SK-N-SH (cell line): Measurements from ENCODE around the gene CYFIP1. TPM values are rescaled to one million over a fixed set of nuclear protein-coding genes. Genes with fewer than 3 reads are reported as not detected.

Source experiments
- CTCF ChIA-PET: fragments of 300-600, 350-600 bp; formaldehyde crosslinking; extraction: SDS; loops from one replicate; lab custom pipeline; 2021; lab: Yijun Ruan, JAX
- POLR2A ChIA-PET: fragments of 350-600 bp; sonication (Branson Sonifier 250); formaldehyde crosslinking; extraction: SDS; loops from one replicate; lab custom pipeline; 2020; ENCODE audit warnings: antibody characterized with exemption, inconsistent platforms; lab: Yijun Ruan, JAX
- DNase-seq: peaks from one replicate; pipeline ENCODE4 v3.0.0; 2012
- H2AFZ ChIP-seq: fragments of 200-600 bp; sonication (generic); 2 replicates; pipeline ENCODE4 v1.8.1; 2016; ENCODE audit warnings: antibody characterized with exemption, mild to moderate bottlenecking, low read depth
- H3F3A ChIP-seq: fragments of 200-600 bp; sonication (generic); replicated peaks from 2 replicates; pipeline ENCODE3; 2016; ENCODE audit warnings: antibody characterized with exemption, mild to moderate bottlenecking; ENCODE audit not compliant: insufficient read depth
- H3K27ac ChIP-seq, 2 experiments: fragments of 200-500 bp in 1 of 2; fragments of 200-600 bp in 1 of 2; sonication (Bioruptor generic) in 1 of 2; sonication (generic), shearing (Covaris generic) in 1 of 2; 2 replicates each; pipeline versions ENCODE4 v1.5.1 to v1.6.1; 2014 to 2016; ENCODE audit warnings: low read depth in 2 of 2, inconsistent platforms in 1 of 2, low read length in 1 of 2, mild to moderate bottlenecking in 1 of 2, mixed read lengths in 1 of 2
- H3K27me3 ChIP-seq: fragments of 200-600 bp; sonication (generic), shearing (Covaris generic); 2 replicates; pipeline ENCODE4 v1.6.1; 2016; ENCODE audit warnings: mixed run types; ENCODE audit not compliant: insufficient read depth
- H3K36me3 ChIP-seq, 2 experiments: fragments of 200-500 bp in 1 of 2; fragments of 200-600 bp in 1 of 2; sonication (Bioruptor generic) in 1 of 2; sonication (generic) in 1 of 2; replicated peaks in 1 of 2; 2 replicates each; pipeline versions ENCODE3 to v1.5.1; 2014 to 2016; ENCODE audit warnings: low read length in 1 of 2, mild to moderate bottlenecking in 1 of 2; ENCODE audit not compliant: insufficient read depth in 2 of 2, control insufficient read depth in 1 of 2
- H3K4me1 ChIP-seq, 2 experiments: fragments of 200-500 bp in 1 of 2; fragments of 200-600 bp in 1 of 2; sonication (Bioruptor generic) in 1 of 2; sonication (generic), shearing (Covaris generic) in 1 of 2; 2 replicates each; pipeline versions ENCODE4 v1.5.1 to v1.6.1; 2014 to 2016; ENCODE audit warnings: low read depth in 1 of 2, low read length in 1 of 2, mixed run types in 1 of 2; ENCODE audit not compliant: insufficient read depth in 2 of 2, control insufficient read depth in 1 of 2
- H3K4me2 ChIP-seq: fragments of 200-600 bp; sonication (generic), shearing (Covaris generic); 2 replicates; pipeline ENCODE4 v1.6.1; 2017; ENCODE audit warnings: mixed run types
- H3K4me3 ChIP-seq, 2 experiments: fragments of 200-500 bp in 1 of 2; fragments of 200-600 bp in 1 of 2; sonication (Bioruptor generic) in 1 of 2; sonication (generic), shearing (Covaris generic) in 1 of 2; 2 replicates each; pipeline versions ENCODE4 v1.5.1 to v1.8.1; 2014 to 2016; ENCODE audit warnings: low read depth in 2 of 2, inconsistent platforms in 1 of 2, low read length in 1 of 2, mild to moderate bottlenecking in 1 of 2, mixed read lengths in 1 of 2, moderate library complexity in 1 of 2
- H3K79me2 ChIP-seq: fragments of 200-600 bp; sonication (generic); 2 replicates; pipeline ENCODE4 v1.8.1; 2017; ENCODE audit warnings: mild to moderate bottlenecking; ENCODE audit not compliant: insufficient read depth
- H3K9ac ChIP-seq: fragments of 200-600 bp; sonication (generic); 2 replicates; pipeline ENCODE4 v1.6.1; 2017; ENCODE audit warnings: mixed run types
- H3K9me2 ChIP-seq: fragments of 200-600 bp; sonication (generic); 2 replicates; pipeline ENCODE4 v1.6.1; 2017; ENCODE audit warnings: mixed run types
- H3K9me3 ChIP-seq: fragments of 200-600 bp; sonication (generic); 2 replicates; pipeline ENCODE4 v1.6.1; 2017; ENCODE audit warnings: mixed run types, mild to moderate bottlenecking, moderate library complexity
- H4K20me1 ChIP-seq: fragments of 200-600 bp; sonication (generic); 2 replicates; pipeline ENCODE4 v1.6.1; 2017; ENCODE audit warnings: mild to moderate bottlenecking, mixed run types; ENCODE audit not compliant: insufficient read depth
- CHD2 ChIP-seq: fragments of 150-350 bp; IDR thresholded peaks from 2 replicates; pipeline ENCODE4 v1.6.1; 2018; ENCODE audit warnings: low read length; ENCODE audit not compliant: partially characterized antibody
- EP300 ChIP-seq, 2 experiments: IDR thresholded peaks; 2 replicates each; pipeline versions ENCODE4 v1.4.0 to v1.6.1; 2012; ENCODE audit warnings: borderline replicate concordance in 1 of 2, low read depth in 1 of 2, low read length in 1 of 2
- GABPA ChIP-seq: IDR thresholded peaks from 2 replicates; pipeline ENCODE4 v1.4.0; 2012; ENCODE audit warnings: low read depth, mild to moderate bottlenecking
- MXI1 ChIP-seq: IDR thresholded peaks from 2 replicates; pipeline ENCODE4 v1.6.1; 2012; ENCODE audit warnings: mild to moderate bottlenecking, low read depth, low read length, improper control_type of control experiment
- NFIC ChIP-seq: IDR thresholded peaks from 2 replicates; pipeline ENCODE4 v1.4.0; 2012; ENCODE audit warnings: borderline replicate concordance
- NRF1 ChIP-seq: IDR thresholded peaks from 2 replicates; pipeline ENCODE4 v1.6.1; 2012; ENCODE audit warnings: low read depth, mild to moderate bottlenecking, low read length
- RAD21 ChIP-seq: IDR thresholded peaks from 2 replicates; pipeline ENCODE4 v1.6.1; 2012; ENCODE audit warnings: mild to moderate bottlenecking, low read length
- RCOR1 ChIP-seq: fragments of 150-350 bp; IDR thresholded peaks from 2 replicates; pipeline ENCODE4 v1.6.1; 2017; ENCODE audit warnings: antibody characterized with exemption, low read length
- RFX5 ChIP-seq: IDR thresholded peaks from 2 replicates; pipeline ENCODE4 v1.6.1; 2012; ENCODE audit warnings: mild to moderate bottlenecking, improper control_type of control experiment, low read length
- RXRA ChIP-seq: IDR thresholded peaks from 2 replicates; pipeline ENCODE4 v1.4.0; 2012; ENCODE audit warnings: low read depth, mild to moderate bottlenecking, borderline replicate concordance
- SMC3 ChIP-seq: IDR thresholded peaks from 2 replicates; pipeline ENCODE4 v1.6.1; 2012; ENCODE audit warnings: low read depth, low read length, improper control_type of control experiment
- TAF1 ChIP-seq: IDR thresholded peaks from 2 replicates; pipeline ENCODE4 v1.6.1; 2012; ENCODE audit warnings: low read depth, mild to moderate bottlenecking, low read length, moderate library complexity, borderline replicate concordance
- TCF12 ChIP-seq: IDR thresholded peaks from 2 replicates; pipeline ENCODE4 v1.4.0; 2012
- YY1 ChIP-seq: IDR thresholded peaks from 2 replicates; pipeline ENCODE4 v1.4.0; 2012; ENCODE audit warnings: low read depth, mild to moderate bottlenecking
- WGBS: methylation state at CpG from one replicate; pipeline ENCODE4 v1.1.6; 2017; ENCODE audit warnings: low lambda C conversion rate; 5-methylcytosine and 5-hydroxymethylcytosine counted together
- polyA plus RNA-seq, 3 experiments: library from polyadenylated mRNA; depleted of rRNA; stranded (reverse); fragments of >200 nt; gene quantifications; 2 replicates each; pipeline ENCODE4 v1.2.3, GENCODE V29; 2012
- TF ChIP-seq, protein P1 (sequence below): IDR thresholded peaks from 2 replicates; pipeline ENCODE4 v1.4.0; 2012; ENCODE audit warnings: low read depth, borderline replicate concordance
- TF ChIP-seq, protein P2 (sequence below): fragments of 150-350 bp; IDR thresholded peaks from 2 replicates; pipeline ENCODE4 v1.6.1; 2016; ENCODE audit warnings: mild to moderate bottlenecking, low read depth, low read length
- TF ChIP-seq, protein P3 (sequence below): IDR thresholded peaks from 2 replicates; pipeline ENCODE4 v1.6.1; 2012; ENCODE audit warnings: mild to moderate bottlenecking, low read depth, low read length, moderate library complexity
- TF ChIP-seq, protein P4 (sequence below): fragments of 200-600 bp; sonication (generic); IDR thresholded peaks from 2 replicates; pipeline ENCODE4 v1.6.1; 2017; ENCODE audit warnings: antibody characterized with exemption, mild to moderate bottlenecking, moderate library complexity
- TF ChIP-seq, protein P5 (sequence below): IDR thresholded peaks from 2 replicates; pipeline ENCODE4 v1.4.0; 2012; ENCODE audit warnings: low read depth

Gene CYFIP1
- polyA plus RNA-seq, 1 of the 3 experiments (the other 2 are of a cell fraction): 53.4 TPM

DNA sequence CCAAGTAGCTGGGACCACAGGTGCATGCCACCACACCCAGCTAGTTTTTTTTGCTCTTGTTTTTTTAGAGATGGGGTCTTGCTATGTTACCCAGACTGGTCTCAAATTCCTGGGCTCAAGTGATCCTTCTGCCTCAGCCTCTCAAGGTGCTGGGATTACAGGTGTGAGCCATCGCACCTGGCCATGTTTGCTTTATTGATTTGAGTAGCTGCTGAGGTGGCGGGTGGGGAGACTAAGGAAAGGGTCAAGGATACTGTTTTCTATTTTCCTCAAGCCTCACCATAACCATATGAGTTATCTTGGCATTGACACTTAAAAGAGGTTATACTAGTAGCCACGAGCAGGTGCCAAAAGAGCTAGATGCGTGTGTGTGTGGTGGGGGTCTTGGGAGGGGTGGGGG, 39.0 kb downstream of the CYFIP1 start:
- no peak overlapping the region for H2AFZ ChIP-seq
- H3K27me3 ChIP-seq: no peaks in the 10 kb centered on the region
- no peak for DNase-seq
- H3K9me3 ChIP-seq: no peaks in the 10 kb centered on the region
- WGBS: 95% methylated on average over 4 of the region's 4 CpGs
- no peak overlapping the region for H3K4me3 ChIP-seq
- H3K4me2 ChIP-seq: no peak overlapping the region
- ChIA-PET CTCF (no interaction called here), POLR2A (no interaction called here)
- no peak overlapping the region for H3K27ac ChIP-seq
- peaks cover 19% of the 10 kb centered on the region for H3K79me2 ChIP-seq
- H3F3A ChIP-seq: no peaks in the 10 kb centered on the region
- no peak overlapping the region for H3K9ac ChIP-seq
- TF ChIP-seq NFIC (no peak), TAF1 (no peak), RAD21 (no peak), NRF1 (no peak), RCOR1 (no peak), YY1 (no peak), RXRA (no peak), MXI1 (no peak)
- TF ChIP-seq, protein P1, sequence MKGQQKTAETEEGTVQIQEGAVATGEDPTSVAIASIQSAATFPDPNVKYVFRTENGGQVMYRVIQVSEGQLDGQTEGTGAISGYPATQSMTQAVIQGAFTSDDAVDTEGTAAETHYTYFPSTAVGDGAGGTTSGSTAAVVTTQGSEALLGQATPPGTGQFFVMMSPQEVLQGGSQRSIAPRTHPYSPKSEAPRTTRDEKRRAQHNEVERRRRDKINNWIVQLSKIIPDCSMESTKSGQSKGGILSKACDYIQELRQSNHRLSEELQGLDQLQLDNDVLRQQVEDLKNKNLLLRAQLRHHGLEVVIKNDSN: no peak
- TF ChIP-seq, protein P2, sequence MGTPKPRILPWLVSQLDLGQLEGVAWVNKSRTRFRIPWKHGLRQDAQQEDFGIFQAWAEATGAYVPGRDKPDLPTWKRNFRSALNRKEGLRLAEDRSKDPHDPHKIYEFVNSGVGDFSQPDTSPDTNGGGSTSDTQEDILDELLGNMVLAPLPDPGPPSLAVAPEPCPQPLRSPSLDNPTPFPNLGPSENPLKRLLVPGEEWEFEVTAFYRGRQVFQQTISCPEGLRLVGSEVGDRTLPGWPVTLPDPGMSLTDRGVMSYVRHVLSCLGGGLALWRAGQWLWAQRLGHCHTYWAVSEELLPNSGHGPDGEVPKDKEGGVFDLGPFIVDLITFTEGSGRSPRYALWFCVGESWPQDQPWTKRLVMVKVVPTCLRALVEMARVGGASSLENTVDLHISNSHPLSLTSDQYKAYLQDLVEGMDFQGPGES: no peak
- TF ChIP-seq, all 33 proteins: peak for 0
- Histone ChIP-seq H3K4me1 (peaks cover 0 to 4% of the 10 kb centered on the region in 2 experiments; a peak in 1 of 4 replicates), H4K20me1 (peaks cover 3% of the 10 kb centered on the region; the same call in 1 of the 2 replicates), H3K9me2 (no peaks in the 10 kb centered on the region), H3K36me3 (peaks cover 19 to 39% of the 10 kb centered on the region in 2 experiments)

DNA sequence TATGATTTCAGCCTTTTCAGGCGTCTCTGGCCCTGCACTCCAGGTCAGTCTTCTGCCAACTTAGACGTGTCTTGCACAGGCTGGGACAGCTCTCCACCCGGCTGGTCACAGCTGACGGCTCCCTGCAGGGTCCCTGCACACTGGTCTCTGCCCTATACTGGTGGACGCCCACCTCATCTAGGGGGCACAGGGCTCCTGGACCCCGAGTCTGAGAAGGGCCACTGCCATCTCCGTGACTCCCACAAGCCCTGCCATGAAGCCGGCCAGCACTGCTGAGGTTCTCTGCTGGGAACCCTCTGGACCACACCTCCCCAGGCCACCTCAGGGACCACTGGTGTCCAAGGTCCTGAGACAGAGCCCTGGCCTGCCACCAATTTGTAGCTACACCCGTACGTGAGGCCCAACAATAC, 40.5 kb downstream of the CYFIP1 start:
- no peaks in the 10 kb centered on the region for H3K27me3 ChIP-seq
- no peaks in the 10 kb centered on the region for H3F3A ChIP-seq
- WGBS: 85% methylated on average over 5 of the region's 10 CpGs
- ChIA-PET POLR2A (no interaction called here), CTCF (no interaction called here)
- DNase-seq: no peak
- peaks cover 10% of the 10 kb centered on the region; the same call in 1 of the 2 replicates for H3K79me2 ChIP-seq
- H3K4me1 ChIP-seq: no peaks in the 10 kb centered on the region; a peak in 1 of 4 replicates
- H3K4me2 ChIP-seq: no peak overlapping the region
- no peak overlapping the region for H3K9ac ChIP-seq
- no peak overlapping the region for H2AFZ ChIP-seq
- no peak overlapping the region for H3K27ac ChIP-seq
- no peaks in the 10 kb centered on the region for H3K9me3 ChIP-seq
- H3K9me2 ChIP-seq: no peaks in the 10 kb centered on the region
- H3K4me3 ChIP-seq: no peak overlapping the region
- peaks cover 31 to 50% of the 10 kb centered on the region in 2 experiments for H3K36me3 ChIP-seq
- H4K20me1 ChIP-seq: peaks cover 3% of the 10 kb centered on the region; the same call in 1 of the 2 replicates
- TF ChIP-seq RFX5 (no peak), SMC3 (no peak), YY1 (no peak), MXI1 (no peak), TCF12 (no peak), CHD2 (no peak), EP300 (IDR thresholded peaks at IDR 0.05; ENCODE audit: borderline replicate concordance in 1 of 2, low read depth in 1 of 2, low read length in 1 of 2) (no peak), RXRA (no peak), GABPA (no peak), TAF1 (no peak)
- TF ChIP-seq, protein P3, sequence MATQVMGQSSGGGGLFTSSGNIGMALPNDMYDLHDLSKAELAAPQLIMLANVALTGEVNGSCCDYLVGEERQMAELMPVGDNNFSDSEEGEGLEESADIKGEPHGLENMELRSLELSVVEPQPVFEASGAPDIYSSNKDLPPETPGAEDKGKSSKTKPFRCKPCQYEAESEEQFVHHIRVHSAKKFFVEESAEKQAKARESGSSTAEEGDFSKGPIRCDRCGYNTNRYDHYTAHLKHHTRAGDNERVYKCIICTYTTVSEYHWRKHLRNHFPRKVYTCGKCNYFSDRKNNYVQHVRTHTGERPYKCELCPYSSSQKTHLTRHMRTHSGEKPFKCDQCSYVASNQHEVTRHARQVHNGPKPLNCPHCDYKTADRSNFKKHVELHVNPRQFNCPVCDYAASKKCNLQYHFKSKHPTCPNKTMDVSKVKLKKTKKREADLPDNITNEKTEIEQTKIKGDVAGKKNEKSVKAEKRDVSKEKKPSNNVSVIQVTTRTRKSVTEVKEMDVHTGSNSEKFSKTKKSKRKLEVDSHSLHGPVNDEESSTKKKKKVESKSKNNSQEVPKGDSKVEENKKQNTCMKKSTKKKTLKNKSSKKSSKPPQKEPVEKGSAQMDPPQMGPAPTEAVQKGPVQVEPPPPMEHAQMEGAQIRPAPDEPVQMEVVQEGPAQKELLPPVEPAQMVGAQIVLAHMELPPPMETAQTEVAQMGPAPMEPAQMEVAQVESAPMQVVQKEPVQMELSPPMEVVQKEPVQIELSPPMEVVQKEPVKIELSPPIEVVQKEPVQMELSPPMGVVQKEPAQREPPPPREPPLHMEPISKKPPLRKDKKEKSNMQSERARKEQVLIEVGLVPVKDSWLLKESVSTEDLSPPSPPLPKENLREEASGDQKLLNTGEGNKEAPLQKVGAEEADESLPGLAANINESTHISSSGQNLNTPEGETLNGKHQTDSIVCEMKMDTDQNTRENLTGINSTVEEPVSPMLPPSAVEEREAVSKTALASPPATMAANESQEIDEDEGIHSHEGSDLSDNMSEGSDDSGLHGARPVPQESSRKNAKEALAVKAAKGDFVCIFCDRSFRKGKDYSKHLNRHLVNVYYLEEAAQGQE: no peak
- TF ChIP-seq, protein P4, sequence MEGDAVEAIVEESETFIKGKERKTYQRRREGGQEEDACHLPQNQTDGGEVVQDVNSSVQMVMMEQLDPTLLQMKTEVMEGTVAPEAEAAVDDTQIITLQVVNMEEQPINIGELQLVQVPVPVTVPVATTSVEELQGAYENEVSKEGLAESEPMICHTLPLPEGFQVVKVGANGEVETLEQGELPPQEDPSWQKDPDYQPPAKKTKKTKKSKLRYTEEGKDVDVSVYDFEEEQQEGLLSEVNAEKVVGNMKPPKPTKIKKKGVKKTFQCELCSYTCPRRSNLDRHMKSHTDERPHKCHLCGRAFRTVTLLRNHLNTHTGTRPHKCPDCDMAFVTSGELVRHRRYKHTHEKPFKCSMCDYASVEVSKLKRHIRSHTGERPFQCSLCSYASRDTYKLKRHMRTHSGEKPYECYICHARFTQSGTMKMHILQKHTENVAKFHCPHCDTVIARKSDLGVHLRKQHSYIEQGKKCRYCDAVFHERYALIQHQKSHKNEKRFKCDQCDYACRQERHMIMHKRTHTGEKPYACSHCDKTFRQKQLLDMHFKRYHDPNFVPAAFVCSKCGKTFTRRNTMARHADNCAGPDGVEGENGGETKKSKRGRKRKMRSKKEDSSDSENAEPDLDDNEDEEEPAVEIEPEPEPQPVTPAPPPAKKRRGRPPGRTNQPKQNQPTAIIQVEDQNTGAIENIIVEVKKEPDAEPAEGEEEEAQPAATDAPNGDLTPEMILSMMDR: no peak
- TF ChIP-seq, protein P2: no peak
- TF ChIP-seq, protein P5, sequence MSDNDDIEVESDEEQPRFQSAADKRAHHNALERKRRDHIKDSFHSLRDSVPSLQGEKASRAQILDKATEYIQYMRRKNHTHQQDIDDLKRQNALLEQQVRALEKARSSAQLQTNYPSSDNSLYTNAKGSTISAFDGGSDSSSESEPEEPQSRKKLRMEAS: no peak
